Measurements from ENCODE around the gene C1QB. TPM values are rescaled to one million over a fixed set of nuclear protein-coding genes. Genes with fewer than 3 reads are reported as not detected.

The C1QB gene
- total and polyA plus RNA-seq, 4 donors: 93.9 to 335 (median 143) TPM

GRCh38 chr1:22641906-22642636, 11.0 kb upstream of the C1QB start:
- no peaks in the 10 kb centered on the region for H3K36me3 ChIP-seq (ENCODE audit: control insufficient read depth in 4 of 4, insufficient read depth in 3 of 4, low read depth in 1 of 4, low read length in 3 of 4)
- H3K4me3 ChIP-seq (ENCODE audit: low read depth in 1 of 3, low read length in 3 of 3): no peak overlapping the region
- H3K27me3 ChIP-seq (ENCODE audit: control insufficient read depth in 4 of 4, insufficient read depth in 4 of 4, low read length in 3 of 4): no peaks in the 10 kb centered on the region
- TF ChIP-seq YY1 (IDR thresholded peaks at IDR 0.05) (no peak), FOXA2 (IDR thresholded peaks at IDR 0.05) (no peak), MAX (IDR thresholded peaks at IDR 0.05) (no peak), FOXA1 (IDR thresholded peaks at IDR 0.05) (no peak), REST (IDR thresholded peaks at IDR 0.05) (no peak), JUND (IDR thresholded peaks at IDR 0.05) (no peak), ZBTB33 (IDR thresholded peaks at IDR 0.05) (no peak), CTCF (IDR thresholded peaks at IDR 0.05; ENCODE audit: low read depth, low read length, missing input control) (peak; percentile 79), RXRA (IDR thresholded peaks at IDR 0.05) (peak; percentile 7 to 11), SP1 (IDR thresholded peaks at IDR 0.05) (no peak), RAD21 (IDR thresholded peaks at IDR 0.05) (peak; percentile 93 to 96), NR2F2 (IDR thresholded peaks at IDR 0.05) (no peak), TAF1 (conservative IDR thresholded peaks at IDR 0.05) (no peak), HNF4G (IDR thresholded peaks at IDR 0.05) (no peak), HNF4A (conservative IDR thresholded peaks at IDR 0.05) (no peak), GABPA (IDR thresholded peaks at IDR 0.05 in 1 of 2, conservative IDR thresholded peaks at IDR 0.05 in 1 of 2) (no peak), EGR1 (IDR thresholded peaks at IDR 0.05; ENCODE audit: low read depth in 2 of 2) (no peak)
- DNase-seq (ENCODE audit: low spot score): peak; percentile 84
- WGBS: 9% methylated on average over 18 of the region's 18 CpGs
- H3K9me3 ChIP-seq (ENCODE audit: control insufficient read depth in 4 of 4, low read length in 3 of 4): no peaks in the 10 kb centered on the region
- no peak overlapping the region for H3K27ac ChIP-seq (ENCODE audit: low read depth in 1 of 2, low read length in 2 of 2)
- H3K4me1 ChIP-seq (ENCODE audit: control insufficient read depth in 4 of 4, insufficient read depth in 4 of 4, low read length in 3 of 4): peaks cover 0 to 1% (median 0%) of the 10 kb centered on the region in 4 donors
- H3K9ac ChIP-seq (ENCODE audit: low read depth in 1 of 2, low read length in 2 of 2): no peak overlapping the region

Measured in liver (tissue), 9 donors.